Measurements from ENCODE around the gene ISG15. TPM values are rescaled to one million over a fixed set of nuclear protein-coding genes. Genes with fewer than 3 reads are reported as not detected.

Gene ISG15
- total and polyA plus RNA-seq, 2 experiments from 2014 or later: 62.3 to 89.6 TPM

GRCh38 chr1:973459-974292, 39.6 kb upstream of the ISG15 start:
- TF ChIP-seq EZH2phosphoT487 (IDR thresholded peaks at IDR 0.05; ENCODE audit: low read depth, severe bottlenecking, unreplicated experiment) (no peak), EZH2 (IDR thresholded peaks at IDR 0.05; ENCODE audit: borderline replicate concordance) (no peak), CTCF (IDR thresholded peaks at IDR 0.05; ENCODE audit: poor library complexity) (no peak)
- H3K36me3 ChIP-seq (replicated peaks; ENCODE audit: insufficient read depth, low read depth): no peaks in the 10 kb centered on the region
- no peaks in the 10 kb centered on the region for H3K9me2 ChIP-seq (replicated peaks; ENCODE audit: insufficient read depth)
- 91% methylated on average over 24 of the region's 28 CpGs for WGBS (ENCODE audit: low lambda C conversion rate, missing lambda C conversion rate)
- DNase-seq (ENCODE audit: low spot score): no peak
- H3K79me2 ChIP-seq: no peaks in the 10 kb centered on the region
- no peak overlapping the region for H2AFZ ChIP-seq
- no peak overlapping the region for H3K27ac ChIP-seq
- no peak overlapping the region for H3K4me3 ChIP-seq
- H3K4me2 ChIP-seq: no peak overlapping the region
- no peaks in the 10 kb centered on the region for H4K20me1 ChIP-seq (ENCODE audit: insufficient read depth, poor library complexity, severe bottlenecking)
- no peaks in the 10 kb centered on the region for H3K9me3 ChIP-seq (ENCODE audit: low read depth)
- H3K4me1 ChIP-seq (ENCODE audit: insufficient read depth): peaks cover 3% of the 10 kb centered on the region
- peaks cover 4% of the 10 kb centered on the region for H3K27me3 ChIP-seq

- peaks cover 4% of the 10 kb centered on the region for H3K27me3 ChIP-seq
- no peak overlapping the region for H2AFZ ChIP-seq
- peaks cover 3% of the 10 kb centered on the region for H3K4me1 ChIP-seq (ENCODE audit: insufficient read depth)
- H3K36me3 ChIP-seq (replicated peaks; ENCODE audit: insufficient read depth, low read depth): no peaks in the 10 kb centered on the region
- no peak for DNase-seq (ENCODE audit: low spot score)
- H3K9me3 ChIP-seq (ENCODE audit: low read depth): no peaks in the 10 kb centered on the region
- H3K4me3 ChIP-seq: no peak overlapping the region
- no peaks in the 10 kb centered on the region for H3K79me2 ChIP-seq
- no peaks in the 10 kb centered on the region for H3K9me2 ChIP-seq (replicated peaks; ENCODE audit: insufficient read depth)
- TF ChIP-seq CTCF (IDR thresholded peaks at IDR 0.05; ENCODE audit: poor library complexity) (no peak), EZH2 (IDR thresholded peaks at IDR 0.05; ENCODE audit: borderline replicate concordance) (no peak)
- no peaks in the 10 kb centered on the region for H4K20me1 ChIP-seq (ENCODE audit: insufficient read depth, poor library complexity, severe bottlenecking)
- no peak overlapping the region for H3K4me2 ChIP-seq
- H3K27ac ChIP-seq: no peak overlapping the region
- 92% methylated on average over 9 of the region's 11 CpGs for WGBS (ENCODE audit: low lambda C conversion rate, missing lambda C conversion rate)
Measured at GRCh38 chr1:974293-974640, 39.0 kb upstream of the ISG15 start.

- Histone ChIP-seq H3K27ac (no peak overlapping the region), H3K27me3 (peaks cover 4% of the 10 kb centered on the region), H4K20me1 (ENCODE audit: insufficient read depth, poor library complexity, severe bottlenecking) (no peaks in the 10 kb centered on the region), H3K4me2 (no peak overlapping the region), H3K4me1 (ENCODE audit: insufficient read depth) (peaks cover 3% of the 10 kb centered on the region), H3K36me3 (replicated peaks; ENCODE audit: insufficient read depth, low read depth) (no peaks in the 10 kb centered on the region), H3K9me2 (replicated peaks; ENCODE audit: insufficient read depth) (no peaks in the 10 kb centered on the region), H2AFZ (no peak overlapping the region), H3K9me3 (ENCODE audit: low read depth) (no peaks in the 10 kb centered on the region), H3K79me2 (no peaks in the 10 kb centered on the region), H3K4me3 (no peak overlapping the region)
- no peak for DNase-seq (ENCODE audit: low spot score)
- WGBS (ENCODE audit: low lambda C conversion rate, missing lambda C conversion rate): 89% methylated on average over 17 of the region's 17 CpGs
- TF ChIP-seq CTCF (IDR thresholded peaks at IDR 0.05; ENCODE audit: poor library complexity) (no peak), EZH2phosphoT487 (IDR thresholded peaks at IDR 0.05; ENCODE audit: low read depth, severe bottlenecking, unreplicated experiment) (no peak), EZH2 (IDR thresholded peaks at IDR 0.05; ENCODE audit: borderline replicate concordance) (no peak)
Measured at GRCh38 chr1:974687-975328, 38.5 kb upstream of the ISG15 start.

All from hepatocyte (in vitro differentiated cells).